ENCODE measurements around the gene KCNMB3. TPM values are rescaled to one million over a fixed set of nuclear protein-coding genes. Genes with fewer than 3 reads are reported as not detected.
"Not testable (repeated sequence)": the region's sequence is repeated elsewhere in the genome, so short reads cannot be mapped to it uniquely, and the experiment has no call there.

Gene KCNMB3
- total and polyA plus RNA-seq, 4 donors = 0.44 to 3.1 (median 2.2) TPM

DNA sequence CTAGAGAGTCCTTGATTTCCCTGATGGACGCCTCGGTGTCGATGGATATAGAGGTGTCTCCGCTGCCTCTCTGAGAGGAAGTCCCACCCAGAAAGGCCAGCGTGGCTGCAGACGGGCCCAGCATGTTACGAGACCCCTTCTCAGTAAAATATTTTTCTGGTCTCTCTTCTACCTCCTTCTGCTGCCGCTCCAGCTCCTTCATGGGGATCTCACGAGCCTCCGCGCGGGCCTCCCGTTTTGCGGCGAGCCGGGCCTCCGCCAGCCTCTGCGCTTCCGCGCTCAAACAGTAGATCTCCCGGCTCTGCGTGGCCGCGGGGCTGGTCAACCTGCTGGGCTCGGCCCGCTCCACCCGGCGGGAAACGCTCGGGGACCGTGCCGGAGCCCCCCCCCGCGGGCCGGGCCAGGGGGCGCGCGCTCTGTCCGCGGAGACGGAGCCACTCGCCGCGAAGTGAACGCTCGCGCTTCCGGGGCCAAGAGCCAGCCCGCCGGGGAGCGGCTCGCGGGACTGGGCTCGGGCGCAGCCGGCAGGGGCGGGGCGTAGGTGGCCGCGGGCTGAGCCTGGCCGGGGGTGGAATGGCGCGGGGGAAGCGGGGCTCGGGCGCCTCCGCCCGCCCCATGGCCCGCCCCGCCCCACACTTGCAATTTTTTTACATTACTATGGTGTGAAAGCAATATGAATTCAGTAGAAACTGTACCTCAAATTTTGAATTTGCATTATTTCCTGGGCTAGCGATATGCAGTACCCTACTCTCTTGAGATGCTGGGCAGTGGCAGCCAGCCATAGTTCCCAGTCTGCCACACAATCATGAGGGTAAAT lies 10.2 kb upstream of the KCNMB3 start:
- H3K27me3 ChIP-seq (ENCODE audit: control insufficient read depth in 4 of 4, insufficient read depth in 4 of 4, low read length in 3 of 4) = no peaks in the 10 kb centered on the region
- peaks cover 0 to 5% (median 1%) of the 10 kb centered on the region in 4 donors for H3K4me1 ChIP-seq (ENCODE audit: control insufficient read depth in 4 of 4, insufficient read depth in 4 of 4, low read length in 3 of 4)
- peak; percentile 76 for DNase-seq (ENCODE audit: low spot score)
- TF ChIP-seq, protein P1, sequence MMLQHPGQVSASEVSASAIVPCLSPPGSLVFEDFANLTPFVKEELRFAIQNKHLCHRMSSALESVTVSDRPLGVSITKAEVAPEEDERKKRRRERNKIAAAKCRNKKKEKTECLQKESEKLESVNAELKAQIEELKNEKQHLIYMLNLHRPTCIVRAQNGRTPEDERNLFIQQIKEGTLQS (IDR thresholded peaks at IDR 0.05) = no peak
- no peak for TF ChIP-seq JUND (IDR thresholded peaks at IDR 0.05)
- TF ChIP-seq, protein P2, sequence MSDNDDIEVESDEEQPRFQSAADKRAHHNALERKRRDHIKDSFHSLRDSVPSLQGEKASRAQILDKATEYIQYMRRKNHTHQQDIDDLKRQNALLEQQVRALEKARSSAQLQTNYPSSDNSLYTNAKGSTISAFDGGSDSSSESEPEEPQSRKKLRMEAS (IDR thresholded peaks at IDR 0.05) = no peak
- TF ChIP-seq NR2F2 (IDR thresholded peaks at IDR 0.05) = no peak
- TF ChIP-seq YY1 (IDR thresholded peaks at IDR 0.05) = no peak
- no peak for TF ChIP-seq RAD21 (IDR thresholded peaks at IDR 0.05)
- TF ChIP-seq, protein P3, sequence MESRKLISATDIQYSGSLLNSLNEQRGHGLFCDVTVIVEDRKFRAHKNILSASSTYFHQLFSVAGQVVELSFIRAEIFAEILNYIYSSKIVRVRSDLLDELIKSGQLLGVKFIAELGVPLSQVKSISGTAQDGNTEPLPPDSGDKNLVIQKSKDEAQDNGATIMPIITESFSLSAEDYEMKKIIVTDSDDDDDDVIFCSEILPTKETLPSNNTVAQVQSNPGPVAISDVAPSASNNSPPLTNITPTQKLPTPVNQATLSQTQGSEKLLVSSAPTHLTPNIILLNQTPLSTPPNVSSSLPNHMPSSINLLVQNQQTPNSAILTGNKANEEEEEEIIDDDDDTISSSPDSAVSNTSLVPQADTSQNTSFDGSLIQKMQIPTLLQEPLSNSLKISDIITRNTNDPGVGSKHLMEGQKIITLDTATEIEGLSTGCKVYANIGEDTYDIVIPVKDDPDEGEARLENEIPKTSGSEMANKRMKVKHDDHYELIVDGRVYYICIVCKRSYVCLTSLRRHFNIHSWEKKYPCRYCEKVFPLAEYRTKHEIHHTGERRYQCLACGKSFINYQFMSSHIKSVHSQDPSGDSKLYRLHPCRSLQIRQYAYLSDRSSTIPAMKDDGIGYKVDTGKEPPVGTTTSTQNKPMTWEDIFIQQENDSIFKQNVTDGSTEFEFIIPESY (IDR thresholded peaks at IDR 0.05) = no peak
- no peak for TF ChIP-seq GABPA (IDR thresholded peaks at IDR 0.05 in 1 of 2, conservative IDR thresholded peaks at IDR 0.05 in 1 of 2)
- no peak for TF ChIP-seq HNF4A (conservative IDR thresholded peaks at IDR 0.05)
- peak overlapping the region; percentile 33 to 56 for H3K9ac ChIP-seq (ENCODE audit: low read depth in 1 of 2, low read length in 2 of 2)
- peak overlapping the region in 1 of 2 donors; percentile 41 for H3K27ac ChIP-seq (ENCODE audit: low read depth in 1 of 2, low read length in 2 of 2)
- H3K36me3 ChIP-seq (ENCODE audit: control insufficient read depth in 4 of 4, insufficient read depth in 3 of 4, low read depth in 1 of 4, low read length in 3 of 4) = no peaks in the 10 kb centered on the region
- H3K4me3 ChIP-seq (ENCODE audit: low read depth in 1 of 3, low read length in 3 of 3) = peak overlapping the region; percentile 57 to 89 (median 67)
- WGBS = 10% methylated on average over 71 of the region's 71 CpGs
- H3K9me3 ChIP-seq (ENCODE audit: control insufficient read depth in 4 of 4, low read length in 3 of 4) = peaks cover 0 to 3% (median 0%) of the 10 kb centered on the region in 4 donors

DNA sequence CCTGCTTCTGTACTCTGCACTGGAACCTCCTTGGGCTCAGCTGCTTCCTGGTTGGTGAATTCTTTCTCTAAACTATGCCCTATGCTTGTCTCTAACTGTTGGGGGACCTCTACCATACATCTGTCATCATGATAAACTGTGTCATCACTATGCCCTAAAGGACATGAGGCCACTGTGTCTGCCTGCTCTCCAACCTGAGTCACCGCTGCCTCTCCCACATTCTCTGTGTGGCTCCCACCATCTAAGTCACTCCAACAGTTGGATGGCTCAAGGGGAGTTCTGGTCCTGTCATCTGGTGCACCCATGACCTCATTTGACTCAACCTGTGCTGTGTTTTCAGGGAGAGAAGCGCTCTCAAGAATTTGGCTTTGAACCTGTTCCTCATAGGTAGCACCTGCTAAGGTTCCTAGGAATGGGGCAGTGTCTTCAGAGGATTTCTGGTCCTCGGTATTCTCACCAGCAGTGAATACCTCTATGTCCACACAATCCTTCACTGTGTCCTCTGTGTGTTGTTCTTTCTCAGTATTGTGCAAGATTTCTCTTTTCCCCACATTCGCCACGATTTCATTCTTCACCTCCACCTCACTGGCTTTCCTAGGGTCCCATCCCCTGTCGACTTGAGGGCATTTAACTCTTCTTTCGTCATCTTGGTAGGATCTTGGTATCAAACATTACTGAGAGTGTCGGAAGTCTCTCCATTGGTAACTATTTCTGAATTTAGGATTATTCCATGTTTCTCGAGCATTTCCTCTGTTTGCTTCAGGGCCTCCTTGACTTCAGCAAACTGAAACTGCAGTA lies 9.2 kb upstream of the KCNMB3 start:
- WGBS = 98% methylated on average over 9 of the region's 9 CpGs
- not testable (repeated sequence) for H3K4me3 ChIP-seq (ENCODE audit: low read depth in 1 of 3, low read length in 3 of 3); H3K27me3 ChIP-seq (ENCODE audit: control insufficient read depth in 4 of 4, insufficient read depth in 4 of 4, low read length in 3 of 4); H3K36me3 ChIP-seq (ENCODE audit: control insufficient read depth in 4 of 4, insufficient read depth in 3 of 4, low read depth in 1 of 4, low read length in 3 of 4); H3K27ac ChIP-seq (ENCODE audit: low read depth in 1 of 2, low read length in 2 of 2); H3K4me1 ChIP-seq (ENCODE audit: control insufficient read depth in 4 of 4, insufficient read depth in 4 of 4, low read length in 3 of 4); H3K9me3 ChIP-seq (ENCODE audit: control insufficient read depth in 4 of 4, low read length in 3 of 4); H3K9ac ChIP-seq (ENCODE audit: low read depth in 1 of 2, low read length in 2 of 2); DNase-seq (ENCODE audit: low spot score)

DNA sequence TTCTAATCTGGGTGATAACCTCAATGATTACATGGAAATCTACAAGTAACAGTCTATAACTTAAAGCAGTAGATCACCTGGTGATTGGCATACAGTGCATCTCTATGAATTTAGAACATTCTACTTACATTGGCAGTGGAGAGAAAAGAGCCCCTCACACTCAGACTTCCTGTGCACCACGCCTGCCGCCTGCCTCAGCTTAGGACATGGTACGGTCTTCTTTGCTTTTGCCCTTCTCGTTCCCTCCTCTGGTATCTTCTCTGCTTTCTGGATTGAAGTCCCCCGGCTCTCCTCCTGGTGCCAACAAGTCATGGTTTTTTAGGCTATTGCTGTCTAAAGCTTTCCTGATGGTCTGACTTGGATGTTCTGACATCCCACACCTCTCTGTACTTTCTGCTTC lies 7.9 kb upstream of the KCNMB3 start:
- Histone ChIP-seq H3K9ac (ENCODE audit: low read depth in 1 of 2, low read length in 2 of 2) (no peak overlapping the region), H3K36me3 (ENCODE audit: control insufficient read depth in 4 of 4, insufficient read depth in 3 of 4, low read depth in 1 of 4, low read length in 3 of 4) (no peaks in the 10 kb centered on the region), H3K4me1 (ENCODE audit: control insufficient read depth in 4 of 4, insufficient read depth in 4 of 4, low read length in 3 of 4) (peaks cover 0 to 5% (median 2%) of the 10 kb centered on the region in 4 donors), H3K4me3 (ENCODE audit: low read depth in 1 of 3, low read length in 3 of 3) (no peak overlapping the region), H3K9me3 (ENCODE audit: control insufficient read depth in 4 of 4, low read length in 3 of 4) (peaks cover 0 to 3% (median 0%) of the 10 kb centered on the region in 4 donors), H3K27me3 (ENCODE audit: control insufficient read depth in 4 of 4, insufficient read depth in 4 of 4, low read length in 3 of 4) (no peaks in the 10 kb centered on the region), H3K27ac (ENCODE audit: low read depth in 1 of 2, low read length in 2 of 2) (no peak overlapping the region)
- TF ChIP-seq TAF1 (conservative IDR thresholded peaks at IDR 0.05) = no peak
- 87% methylated on average over 5 of the region's 5 CpGs for WGBS
- DNase-seq (ENCODE audit: low spot score) = no peak

DNA sequence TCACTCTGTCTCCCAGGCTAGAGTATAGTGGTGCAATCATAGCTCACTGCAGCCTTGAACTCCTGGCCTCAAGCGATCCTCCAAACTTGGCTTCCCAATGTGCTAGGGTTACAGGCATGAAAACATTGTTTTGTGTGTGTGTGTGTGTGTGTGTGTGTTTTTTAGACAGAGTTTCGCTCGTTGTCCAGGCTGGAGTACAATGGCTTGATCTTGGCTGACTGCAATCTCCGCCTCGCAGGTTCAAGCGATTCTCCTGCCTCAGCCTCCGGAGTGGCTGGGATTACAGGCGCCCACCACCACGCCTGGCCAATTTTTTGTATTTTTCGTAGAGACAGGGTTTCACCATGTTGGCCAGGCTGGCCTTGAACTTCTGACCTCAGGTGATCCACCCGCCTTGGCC lies 6.8 kb upstream of the KCNMB3 start:
- H3K27ac ChIP-seq (ENCODE audit: low read depth in 1 of 2, low read length in 2 of 2); DNase-seq (ENCODE audit: low spot score); H3K4me3 ChIP-seq (ENCODE audit: low read depth in 1 of 3, low read length in 3 of 3); H3K36me3 ChIP-seq (ENCODE audit: control insufficient read depth in 4 of 4, insufficient read depth in 3 of 4, low read depth in 1 of 4, low read length in 3 of 4); H3K27me3 ChIP-seq (ENCODE audit: control insufficient read depth in 4 of 4, insufficient read depth in 4 of 4, low read length in 3 of 4); H3K4me1 ChIP-seq (ENCODE audit: control insufficient read depth in 4 of 4, insufficient read depth in 4 of 4, low read length in 3 of 4); H3K9ac ChIP-seq (ENCODE audit: low read depth in 1 of 2, low read length in 2 of 2); H3K9me3 ChIP-seq (ENCODE audit: control insufficient read depth in 4 of 4, low read length in 3 of 4): not testable (repeated sequence)
- WGBS = 92% methylated on average over 11 of the region's 11 CpGs

Data from liver (tissue), 9 donors.